Activated CD4-positive, CD25-positive, alpha-beta regulatory T cell treated with anti-CD3 and anti-CD28 coated beads, Interleukin-2, amount 50 U/mL, for 16 hours (primary cell): ENCODE results near the gene GAGE12H.
"Not testable (repeated sequence)": the region's sequence is repeated elsewhere in the genome, so short reads cannot be mapped to it uniquely, and the experiment has no call there.

Experiments
- DNase-seq: peaks from one replicate; pipeline ENCODE4 v3.0.0-alpha.2; 2020; ENCODE audit warnings: low read depth, low spot score

GAGE12H gene

GRCh38 chrX:49579649-49580048, at the start of gene GAGE12H:
GAGE12H (plus strand) TSS chrX:49579949; CDS start chrX:49581104, 1,155 bp downstream.
- DNase-seq: not testable (repeated sequence)

GRCh38 chrX:49531877-49532276, 47.9 kb upstream of the GAGE12H start, which contains the start of gene GAGE12C:
GAGE12C (plus strand) TSS chrX:49532177; CDS start chrX:49533332, 1,155 bp downstream.
- DNase-seq: not testable (repeated sequence)

- not testable (repeated sequence) for DNase-seq
Observed at GRCh38 chrX:49541433-49541832, 38.3 kb upstream of the GAGE12H start, which contains the start of gene GAGE12D. GAGE12D (plus strand) TSS chrX:49541733; CDS start chrX:49542888, 1,155 bp downstream.

GRCh38 chrX:49550989-49551388, 28.8 kb upstream of the GAGE12H start, which contains the start of gene GAGE12E:
GAGE12E (plus strand) TSS chrX:49551289; CDS start chrX:49552444, 1,155 bp downstream.
- DNase-seq: not testable (repeated sequence)

- not testable (repeated sequence) for DNase-seq
Observed at GRCh38 chrX:49560542-49560941, 19.2 kb upstream of the GAGE12H start, which contains the start of gene GAGE12F. GAGE12F (plus strand) TSS chrX:49560842; CDS start chrX:49561997, 1,155 bp downstream.

GRCh38 chrX:49568728-49569127, 11.0 kb upstream of the GAGE12H start:
- DNase-seq: not testable (repeated sequence)

- DNase-seq: not testable (repeated sequence)
Observed at GRCh38 chrX:49569152-49569551, 10.6 kb upstream of the GAGE12H start.

- not testable (repeated sequence) for DNase-seq
Observed at GRCh38 chrX:49570100-49570499, 9.6 kb upstream of the GAGE12H start, which contains the start of gene GAGE12G. GAGE12G (plus strand) TSS chrX:49570400; CDS start chrX:49571555, 1,155 bp downstream.

- DNase-seq: not testable (repeated sequence)
Observed at GRCh38 chrX:49589196-49589595, 9.4 kb downstream of the GAGE12H start, which contains the start of gene GAGE2A. GAGE2A (plus strand) TSS chrX:49589496; CDS start chrX:49590651, 1,155 bp downstream.

- not testable (repeated sequence) for DNase-seq
Observed at GRCh38 chrX:49589769-49590478, 10.2 kb downstream of the GAGE12H start.

GRCh38 chrX:49590488-49590887, 10.7 kb downstream of the GAGE12H start:
- not testable (repeated sequence) for DNase-seq

- not testable (repeated sequence) for DNase-seq
Observed at GRCh38 chrX:49598720-49599119, 19.0 kb downstream of the GAGE12H start, which contains the start of gene GAGE1. GAGE1 (plus strand) TSS chrX:49599020; CDS start chrX:49600175, 1,155 bp downstream.

GRCh38 chrX:49610718-49611310, 31.1 kb downstream of the GAGE12H start:
- DNase-seq: no peak

GRCh38 chrX:49618574-49618973, 38.8 kb downstream of the GAGE12H start:
- DNase-seq: no peak

GRCh38 chrX:49627086-49627777, 47.5 kb downstream of the GAGE12H start:
- DNase-seq: no peak
